ENCODE measurements around the gene SYNGR1.
"Not testable (repeated sequence)": the region's sequence is repeated elsewhere in the genome, so short reads cannot be mapped to it uniquely, and the experiment has no call there.

Gene SYNGR1

DNA sequence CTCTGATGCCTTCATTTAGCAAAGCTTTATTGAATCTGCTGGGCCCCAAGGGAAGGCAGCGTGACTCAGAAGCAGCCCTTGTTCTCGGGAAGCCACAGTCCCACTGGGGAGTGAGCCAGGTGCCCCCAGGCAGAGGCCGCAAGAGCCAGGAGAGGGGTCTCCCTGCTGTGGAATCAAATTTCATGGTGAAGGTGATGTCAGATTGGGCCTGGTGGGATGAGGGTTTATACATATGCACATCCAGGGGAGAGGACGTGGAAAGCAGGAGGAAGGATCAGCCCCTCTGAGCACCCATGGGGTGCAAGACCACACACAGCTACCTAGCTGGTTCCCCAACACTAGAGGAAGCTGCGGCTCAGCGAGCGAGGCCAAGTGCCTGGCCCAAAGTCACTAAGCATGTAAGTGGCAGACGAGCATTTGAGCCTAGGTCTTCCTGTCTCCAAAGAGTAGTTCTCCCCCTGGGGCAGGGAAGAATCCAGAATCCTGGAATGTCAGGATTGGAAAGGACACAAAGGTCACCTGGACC lies 2.0 kb downstream of the SYNGR1 start:
- no peak for DNase-seq

DNA sequence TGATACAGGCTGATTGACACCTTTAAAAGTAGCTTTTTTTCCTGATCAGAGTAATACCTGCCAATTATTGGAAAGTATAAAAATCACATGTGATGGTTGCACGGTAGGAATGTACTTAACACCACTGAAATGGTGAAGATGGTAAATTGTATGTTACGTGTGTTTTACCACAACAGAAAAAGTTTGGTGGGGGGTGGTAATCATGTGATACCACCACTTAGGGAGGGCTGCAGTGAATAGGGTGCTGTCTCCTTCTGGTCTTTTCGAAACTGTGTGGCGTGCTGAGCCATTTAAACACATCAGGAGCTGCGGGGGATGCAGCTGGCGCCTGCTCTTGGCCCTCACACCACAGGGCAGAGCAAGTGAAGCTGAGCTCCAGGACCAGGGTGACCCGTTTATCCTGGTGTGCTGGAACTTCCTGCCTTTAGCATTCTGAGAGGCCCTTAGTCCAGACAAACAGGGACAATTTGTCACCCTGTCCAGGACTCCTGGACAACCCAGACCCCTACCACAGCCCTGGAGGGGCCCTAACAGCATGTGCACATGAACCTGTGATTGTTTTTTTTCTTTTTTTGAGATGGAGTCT lies 2.6 kb downstream of the SYNGR1 start:
- DNase-seq, result no peak

DNA sequence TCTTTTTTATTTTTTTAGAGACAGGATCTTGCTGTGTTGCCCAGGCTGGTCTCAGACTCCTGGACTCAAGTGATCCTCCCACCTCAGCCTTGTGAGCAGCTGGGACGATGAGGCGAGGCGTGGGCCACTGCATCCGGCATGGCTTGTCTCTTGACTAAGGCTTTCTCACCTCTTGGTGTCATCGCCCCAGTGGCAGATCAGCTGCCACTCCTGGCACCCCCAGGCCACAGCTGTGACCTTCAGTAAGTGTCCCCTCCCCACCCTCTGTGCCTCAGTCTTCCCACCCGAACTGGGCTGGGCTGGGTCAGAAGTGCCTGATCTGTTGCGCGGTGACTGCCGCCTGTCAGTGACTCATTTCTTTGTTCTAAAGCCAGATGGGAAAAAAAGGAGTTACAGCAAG lies 3.6 kb downstream of the SYNGR1 start:
- DNase-seq, result no peak

DNA sequence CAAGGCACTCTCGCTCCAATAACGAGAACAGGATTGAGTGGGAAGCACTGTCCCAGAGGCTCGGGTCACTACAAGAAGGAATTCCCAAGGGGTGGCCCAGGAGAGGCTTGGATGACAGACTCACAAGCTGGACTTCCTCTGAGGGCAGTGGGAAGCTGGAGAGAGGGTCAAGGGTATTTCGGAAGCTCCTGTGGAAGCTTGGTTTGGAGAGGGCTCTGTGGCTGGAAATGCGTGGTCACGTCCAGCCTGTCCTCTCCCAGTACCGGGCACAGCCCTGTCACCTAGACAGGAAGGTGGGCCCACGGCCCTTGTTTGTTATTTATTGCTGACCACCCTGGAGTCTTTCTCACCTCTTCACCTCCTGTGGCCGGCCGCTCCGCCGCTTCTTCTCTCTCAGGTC lies 5.3 kb downstream of the SYNGR1 start:
- no peak for DNase-seq

DNA sequence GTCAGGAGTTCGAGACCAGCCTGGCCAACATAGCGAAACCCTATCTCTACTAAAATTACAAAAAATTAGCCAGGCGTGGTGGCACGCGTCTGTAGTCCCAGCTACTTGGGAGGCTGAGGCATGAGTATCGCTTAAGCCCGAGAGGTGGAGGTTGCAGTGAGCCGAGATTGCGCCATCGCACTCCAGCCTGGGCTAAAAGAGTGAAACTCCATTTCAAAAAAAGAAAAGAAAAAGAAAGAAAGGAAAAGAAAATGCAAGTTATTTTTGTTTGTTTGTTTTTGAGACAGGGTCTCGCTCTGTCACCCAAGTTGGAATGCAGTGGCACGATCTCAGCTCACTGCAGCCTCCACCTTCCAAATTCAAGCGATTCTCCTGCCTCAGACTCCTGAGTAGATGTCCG lies 6.0 kb downstream of the SYNGR1 start:
- DNase-seq, result not testable (repeated sequence)

DNA sequence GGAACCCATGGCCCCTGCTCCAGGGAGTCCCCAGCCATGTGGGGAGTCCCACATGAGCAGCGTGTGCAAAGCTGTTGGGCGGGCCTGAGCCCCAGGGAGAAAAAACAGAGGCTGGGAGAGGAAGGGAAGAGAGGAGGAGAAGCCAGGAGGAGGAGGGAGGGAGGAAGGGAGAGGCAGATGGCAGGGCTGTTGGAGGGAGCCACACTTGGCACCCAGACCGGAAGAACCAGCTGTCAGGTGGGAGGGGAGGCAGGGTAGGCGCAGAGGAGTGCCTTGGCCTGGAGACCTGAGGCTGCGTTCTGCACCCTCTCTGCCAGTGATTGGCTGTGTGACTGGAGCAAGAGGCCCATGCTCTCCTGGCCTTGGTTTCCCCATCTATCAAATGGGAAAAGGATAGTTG lies 6.7 kb downstream of the SYNGR1 start:
- no peak for DNase-seq

DNA sequence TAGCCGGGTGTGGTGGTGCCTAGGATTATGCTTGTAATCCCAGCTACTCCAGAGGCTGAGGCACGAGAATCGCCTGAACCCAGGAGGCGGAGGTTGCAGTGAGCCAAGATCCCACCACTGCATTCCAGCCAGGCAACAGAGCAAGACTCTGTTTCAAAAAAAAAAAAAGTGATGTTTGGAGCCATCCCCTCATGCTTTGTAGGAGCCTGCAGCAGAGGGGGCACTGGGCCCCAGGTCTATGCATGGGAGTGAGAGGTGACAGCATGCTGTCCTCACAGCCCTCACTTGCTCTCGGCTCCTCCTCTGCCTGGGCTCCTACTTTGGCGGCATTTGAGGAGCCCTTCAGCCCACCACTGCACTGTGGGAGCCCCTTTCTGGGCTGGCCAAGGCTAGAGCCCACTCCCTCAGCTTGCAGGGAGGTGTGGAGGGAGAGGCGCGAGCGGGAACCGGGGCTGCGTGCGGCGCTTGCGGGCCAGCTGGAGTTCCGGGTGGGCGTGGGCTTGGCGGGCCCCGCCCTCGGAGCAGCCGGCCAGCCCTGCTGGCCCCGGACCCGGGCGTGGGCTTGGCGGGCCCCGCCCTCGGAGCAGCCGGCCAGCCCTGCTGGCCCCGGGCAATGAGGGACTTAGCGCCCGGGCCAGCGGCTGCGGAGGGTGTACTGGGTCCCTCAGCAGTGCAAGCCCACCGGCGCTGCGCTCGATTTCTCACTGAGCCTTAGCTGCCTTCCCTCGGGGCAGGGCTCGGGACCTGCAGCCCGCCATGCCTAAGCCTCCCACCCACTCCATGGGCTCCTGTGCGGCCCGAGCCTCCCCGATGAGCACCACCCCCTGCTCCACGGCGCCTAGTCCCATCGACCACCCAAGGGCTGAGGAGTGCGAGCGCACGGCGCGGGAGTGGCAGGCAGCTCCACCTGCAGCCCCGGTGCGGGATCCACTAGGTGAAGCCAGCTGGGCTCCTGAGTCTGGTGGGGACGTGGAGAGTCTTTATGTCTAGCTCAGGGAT lies 7.6 kb downstream of the SYNGR1 start:
- DNase-seq, result not testable (repeated sequence)

DNA sequence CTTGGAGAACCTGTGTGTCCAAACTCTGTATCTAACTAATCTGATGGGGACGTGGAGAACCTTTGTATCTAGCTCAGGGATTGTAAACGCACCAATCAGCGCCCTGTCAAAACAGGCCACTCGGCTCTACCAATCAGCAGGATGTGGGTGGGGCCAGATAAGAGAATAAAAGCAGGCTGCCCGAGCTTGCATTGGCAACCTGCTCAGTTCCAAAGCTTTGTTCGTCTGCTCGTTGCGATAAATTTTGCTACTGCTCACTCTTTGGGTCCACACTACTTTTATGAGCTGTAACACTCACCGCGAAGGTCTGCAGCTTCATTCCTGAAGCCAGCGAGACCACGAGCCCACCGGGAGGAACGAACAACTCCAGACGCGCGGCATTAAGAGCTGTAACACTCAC lies 8.4 kb downstream of the SYNGR1 start:
- not testable (repeated sequence) for DNase-seq

DNA sequence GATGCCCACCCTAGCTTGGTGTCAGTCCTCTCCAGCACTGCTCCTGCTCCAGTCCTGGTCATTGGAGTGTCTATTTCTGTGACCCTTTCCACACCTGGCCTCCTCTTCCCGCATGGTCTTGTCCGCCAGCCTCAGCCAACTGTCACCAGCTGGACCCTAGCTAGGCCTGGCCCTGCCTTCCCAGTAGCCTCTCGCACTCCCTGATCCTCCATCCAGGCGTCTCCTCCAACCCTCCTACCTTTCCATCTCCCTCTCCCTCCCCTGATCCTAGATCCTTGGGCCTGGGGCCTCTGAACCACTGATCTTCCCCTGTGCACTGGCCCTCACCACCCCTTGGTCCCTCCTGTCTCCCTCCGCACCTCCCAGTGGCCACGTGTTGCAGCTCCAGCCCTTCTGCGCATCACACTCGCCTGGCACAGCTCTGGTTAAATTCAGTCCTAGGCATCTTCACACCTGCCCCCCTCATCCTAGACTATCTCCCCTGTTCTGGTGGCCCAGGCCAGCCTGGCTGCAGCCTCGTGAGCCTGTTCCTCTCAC lies 9.9 kb downstream of the SYNGR1 start:
- no peak for DNase-seq

DNA sequence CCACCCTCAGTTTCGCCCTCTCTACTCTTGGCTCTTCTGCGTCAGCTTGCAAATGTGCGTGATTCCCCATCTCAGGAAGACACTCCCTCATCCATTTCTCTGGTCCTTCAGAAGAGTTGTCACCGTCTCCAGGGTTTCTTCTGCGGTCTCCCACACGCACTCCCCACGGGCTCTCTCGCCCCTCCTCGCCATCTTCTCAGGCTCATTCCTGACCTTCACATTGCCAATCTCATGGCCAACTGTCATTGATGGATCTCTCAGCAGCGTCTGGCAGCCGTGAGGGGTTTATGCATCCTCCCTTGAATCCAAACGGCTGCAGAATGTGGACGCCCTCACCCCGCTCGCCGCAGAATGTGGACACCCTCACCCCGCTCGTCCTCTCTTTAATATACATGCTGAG lies 10.5 kb downstream of the SYNGR1 start:
- no peak for DNase-seq

DNA sequence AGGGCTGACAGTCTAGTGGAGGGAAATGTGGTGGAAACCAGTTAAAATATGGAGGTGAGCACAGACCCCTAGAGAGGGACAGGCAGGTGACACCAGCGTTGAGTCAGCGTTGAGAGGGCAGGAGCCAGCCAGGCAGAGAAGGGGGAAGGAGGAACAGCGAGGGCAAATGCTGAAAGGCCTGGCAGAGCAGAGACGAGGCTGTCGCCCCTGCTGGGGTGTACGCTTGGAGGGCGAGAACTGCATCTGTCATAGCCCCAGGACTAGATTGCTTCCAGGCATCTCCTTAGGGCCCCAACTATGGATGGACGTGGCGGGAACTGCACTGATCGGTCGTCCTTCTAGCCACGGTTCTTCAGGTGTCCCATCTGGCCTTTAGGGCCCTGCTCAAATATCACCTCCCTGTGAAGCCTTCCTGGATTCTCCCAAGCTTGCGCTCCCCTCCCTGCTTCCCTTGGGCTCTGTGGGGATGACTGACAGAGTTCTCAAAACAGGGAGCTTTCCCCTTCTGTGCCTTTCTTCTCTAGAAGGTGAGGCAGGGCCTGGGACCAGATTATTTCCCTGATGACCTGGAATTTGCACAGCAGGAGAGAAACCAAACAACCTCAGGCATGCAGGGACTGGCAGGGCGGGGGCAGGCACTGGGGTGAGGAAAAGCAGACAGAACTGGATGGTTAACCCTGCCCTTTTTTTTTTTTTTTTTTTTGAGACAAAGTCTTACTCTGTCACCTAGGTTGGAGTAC lies 11.1 kb downstream of the SYNGR1 start:
- no peak for DNase-seq

DNA sequence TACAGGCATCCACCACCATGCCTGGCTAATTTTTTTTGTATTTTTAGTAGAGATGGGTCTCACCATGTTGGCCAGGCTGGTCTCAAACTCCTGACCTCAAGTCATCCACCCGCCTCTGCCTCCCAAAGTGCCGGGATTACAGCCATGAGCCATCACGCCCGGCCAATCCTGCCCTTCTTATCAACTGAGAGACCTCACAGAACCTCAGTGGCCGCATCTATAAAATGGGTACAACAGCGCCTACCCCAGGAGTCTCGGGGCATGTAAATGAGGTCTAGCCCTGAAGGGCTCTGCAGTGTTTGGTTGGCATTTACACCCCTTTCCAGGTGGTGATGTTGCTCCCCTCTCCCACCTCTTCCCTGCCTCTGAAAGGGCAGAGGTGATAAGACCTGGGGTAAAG lies 11.7 kb downstream of the SYNGR1 start:
- no peak for DNase-seq

DNA sequence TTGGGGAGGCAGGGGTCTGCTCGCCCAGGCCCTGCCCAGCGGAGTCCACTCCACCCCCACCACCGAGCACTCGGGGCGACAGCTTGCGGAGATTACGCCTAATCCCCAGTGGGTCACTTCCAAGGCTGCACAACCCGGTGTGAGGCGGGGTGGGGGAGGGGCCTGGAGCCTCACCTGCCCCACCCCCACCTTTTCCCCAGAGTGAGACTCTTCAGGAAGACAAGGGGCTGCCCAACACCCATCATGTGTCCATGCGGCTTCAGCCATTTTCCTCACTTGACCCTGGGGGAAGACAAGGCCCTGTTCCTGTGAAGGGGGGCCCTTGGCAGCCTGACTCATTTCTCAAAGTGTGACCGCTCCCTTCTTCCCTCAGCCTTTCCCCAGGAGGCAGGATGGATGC lies 12.5 kb downstream of the SYNGR1 start:
- no peak for DNase-seq

DNA sequence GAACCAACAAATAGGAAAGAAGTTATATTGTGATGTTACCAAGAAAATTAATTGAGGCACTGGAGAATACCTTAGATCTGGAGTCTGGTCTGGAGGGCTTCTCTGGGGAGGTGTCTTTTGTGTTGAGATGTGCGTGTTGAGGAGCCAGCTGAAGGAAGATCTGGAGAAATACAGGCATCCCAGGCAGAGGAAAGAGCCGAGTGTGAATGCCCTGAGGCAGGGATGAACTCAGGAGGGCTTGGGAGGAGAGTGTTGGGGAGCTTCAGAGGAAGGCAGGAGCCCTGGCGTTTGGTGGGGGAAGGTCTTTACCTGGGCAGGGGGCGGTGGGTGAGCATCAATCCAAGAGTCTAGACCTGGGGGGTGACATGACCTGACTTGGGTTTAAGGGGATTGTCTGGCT lies 13.1 kb downstream of the SYNGR1 start:
- no peak for DNase-seq

DNA sequence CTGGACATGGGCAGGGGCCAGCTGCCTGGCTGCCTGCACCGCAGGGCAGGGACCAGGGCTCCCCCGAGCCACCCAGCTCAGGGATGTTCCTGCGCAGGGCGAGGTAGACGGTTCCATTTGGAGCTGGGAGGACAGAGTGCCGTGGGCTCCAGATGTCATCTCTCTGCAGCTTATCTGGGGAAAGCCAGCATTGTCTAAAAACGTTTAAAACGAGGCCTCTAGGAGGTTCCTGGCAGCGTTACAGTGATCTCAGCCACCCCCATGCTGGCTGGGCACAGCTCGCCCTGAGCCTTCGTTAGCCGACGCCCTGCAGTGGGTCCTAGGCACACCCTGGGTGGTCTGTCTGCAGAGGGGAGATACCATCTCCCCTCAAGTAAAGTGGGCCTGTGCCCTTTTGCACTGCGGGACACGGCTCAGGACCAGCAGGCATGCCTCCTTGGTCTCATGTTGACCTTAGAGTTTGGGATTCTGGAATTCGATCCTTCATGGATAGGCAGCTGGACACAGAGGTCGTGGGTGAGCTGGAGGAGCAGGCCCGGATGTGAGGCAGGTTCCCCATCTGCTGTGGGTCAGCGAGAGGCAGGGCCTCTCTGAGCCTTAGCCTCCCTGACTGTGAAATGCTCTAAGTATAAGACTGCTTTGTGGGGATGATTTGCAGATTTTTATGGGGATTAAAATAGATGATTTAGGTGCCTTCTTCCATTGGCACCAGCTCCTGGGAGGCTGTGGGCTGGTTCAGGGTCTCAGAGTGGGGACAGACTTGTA lies 14.1 kb downstream of the SYNGR1 start:
- DNase-seq, result no peak

DNA sequence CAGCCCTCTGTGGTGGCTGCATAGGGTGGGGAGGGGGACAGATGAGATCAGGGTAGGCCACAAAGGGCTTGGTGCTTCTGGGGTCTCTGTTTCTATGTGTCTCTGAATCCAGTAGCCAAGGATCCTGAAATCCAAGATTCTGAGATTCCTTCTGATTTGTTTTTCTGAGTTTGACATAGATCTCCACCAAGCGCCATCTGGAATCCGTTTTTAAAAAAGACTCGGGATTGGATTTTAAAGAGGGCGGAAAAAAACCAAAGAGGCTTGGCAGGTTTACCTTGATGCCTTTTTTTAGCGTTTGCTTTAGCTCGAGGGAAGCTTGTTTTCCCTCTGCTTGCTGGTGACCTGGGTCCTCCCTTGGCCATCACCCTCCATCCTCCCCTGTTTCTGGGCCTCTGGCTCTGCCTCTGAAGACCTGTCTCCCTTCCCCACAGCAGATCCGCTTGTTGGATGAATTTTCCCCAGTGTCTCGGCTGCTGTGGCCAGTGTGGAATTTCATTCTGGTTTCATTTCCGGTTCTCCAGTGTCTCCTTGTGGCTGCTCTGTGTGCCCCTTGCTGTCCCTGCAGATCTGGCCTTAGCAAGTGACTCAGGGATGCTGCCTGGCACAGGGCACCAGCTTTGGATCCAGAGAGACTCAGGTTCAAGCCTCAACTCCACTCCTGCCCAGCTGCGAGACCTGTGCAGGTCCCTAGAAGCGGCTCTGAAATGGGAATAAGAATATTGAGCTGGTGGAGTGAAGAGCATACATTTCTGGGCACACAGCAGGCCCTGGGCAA lies 15.1 kb downstream of the SYNGR1 start:
- no peak for DNase-seq

DNA sequence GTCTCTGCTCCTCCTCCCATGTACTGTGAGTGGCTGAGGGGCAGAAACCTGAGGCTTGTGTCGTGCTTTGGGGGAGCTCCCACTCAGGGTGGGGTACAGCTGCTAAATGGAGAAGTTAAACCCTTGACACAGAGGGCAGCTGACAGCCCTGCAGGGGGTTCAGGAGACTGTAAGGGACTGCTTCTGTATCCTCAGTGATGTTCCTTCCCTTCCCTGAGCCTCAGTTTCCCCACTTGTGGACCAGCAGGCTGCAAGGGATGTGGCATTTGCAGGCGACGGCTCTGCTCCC lies 15.6 kb downstream of the SYNGR1 start:
- DNase-seq, result no peak

DNA sequence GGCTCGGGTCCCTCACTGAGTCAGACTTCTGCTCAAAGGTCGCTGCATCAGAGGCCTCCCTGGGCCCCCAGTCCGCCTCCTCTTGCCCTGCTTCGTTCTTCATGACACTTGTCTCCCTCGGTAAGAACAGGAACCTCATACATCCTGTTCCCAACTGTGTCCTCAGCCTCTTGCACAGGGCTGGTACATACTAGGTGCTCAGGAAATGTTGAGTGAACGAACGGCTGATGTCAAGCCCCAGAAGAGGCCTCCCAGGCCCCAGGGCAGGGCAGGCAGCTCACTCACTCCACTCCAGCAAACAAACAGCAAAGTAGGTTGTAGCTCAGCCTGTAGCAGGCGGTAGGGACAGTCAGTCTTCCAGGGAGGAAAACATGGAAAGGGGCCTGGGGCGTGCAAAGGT lies 17.2 kb downstream of the SYNGR1 start:
- no peak for DNase-seq

DNA sequence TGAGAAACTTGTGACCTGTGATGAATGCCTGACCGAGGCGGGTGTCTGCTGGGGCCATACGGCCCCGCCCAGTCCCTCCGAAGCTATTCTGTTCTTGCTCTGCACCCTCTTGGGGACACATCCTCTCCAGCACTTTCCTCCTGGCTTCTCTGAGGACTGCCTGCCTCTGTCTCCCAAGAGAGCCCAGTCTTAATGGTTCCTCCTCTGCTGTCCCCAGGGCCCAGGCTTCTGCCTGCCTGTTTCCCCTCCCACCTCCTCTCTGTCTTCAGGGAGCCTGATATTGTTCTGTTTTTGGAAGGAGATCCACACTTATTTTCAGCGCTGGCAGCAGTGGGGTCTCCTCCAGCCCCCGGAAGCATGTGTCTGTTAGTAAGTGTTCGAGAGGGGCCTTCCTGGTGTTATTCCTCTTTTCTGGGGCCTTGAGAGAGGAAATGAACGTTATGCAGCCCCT lies 18.7 kb downstream of the SYNGR1 start:
- no peak for DNase-seq

DNA sequence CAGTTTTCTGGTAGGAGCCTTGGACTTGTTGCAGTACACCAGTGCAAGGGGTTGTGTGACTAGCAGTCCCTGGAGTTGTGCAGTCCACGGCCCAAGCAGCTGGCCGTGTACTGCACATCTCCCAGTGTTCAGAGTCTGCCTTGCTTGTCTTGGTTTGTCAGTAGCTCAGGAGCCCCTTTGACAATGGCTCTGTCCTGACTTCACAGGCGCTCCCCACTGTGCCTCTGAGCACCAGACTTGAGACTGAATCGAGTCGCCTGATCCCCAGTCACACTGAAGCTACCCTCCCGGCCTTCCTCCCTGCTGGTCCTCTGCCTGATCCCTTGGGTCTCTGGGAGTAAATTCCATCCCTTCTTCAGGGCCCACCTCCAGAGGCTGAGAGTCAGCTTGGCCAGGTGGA lies 19.4 kb downstream of the SYNGR1 start:
- DNase-seq, result no peak

DNA sequence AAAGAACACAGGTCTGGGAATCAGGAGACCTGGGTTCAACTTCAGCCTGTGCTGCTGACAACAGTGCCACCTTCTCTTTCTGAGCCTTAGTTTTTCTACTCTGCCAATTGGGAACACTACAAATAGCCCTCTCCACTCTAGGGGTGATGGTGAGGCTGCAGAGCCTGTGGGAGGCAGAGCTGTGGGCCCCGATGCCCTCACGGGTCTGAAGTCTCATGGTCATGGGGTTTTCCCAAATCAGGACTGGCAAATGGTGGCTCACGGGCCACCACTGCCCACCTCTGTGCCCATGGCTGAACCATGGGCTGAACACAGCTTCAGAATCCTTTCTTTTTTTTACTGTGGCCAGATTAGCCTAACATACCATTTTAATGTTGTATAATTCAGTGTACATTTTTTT lies 19.8 kb downstream of the SYNGR1 start:
- no peak for DNase-seq

DNA sequence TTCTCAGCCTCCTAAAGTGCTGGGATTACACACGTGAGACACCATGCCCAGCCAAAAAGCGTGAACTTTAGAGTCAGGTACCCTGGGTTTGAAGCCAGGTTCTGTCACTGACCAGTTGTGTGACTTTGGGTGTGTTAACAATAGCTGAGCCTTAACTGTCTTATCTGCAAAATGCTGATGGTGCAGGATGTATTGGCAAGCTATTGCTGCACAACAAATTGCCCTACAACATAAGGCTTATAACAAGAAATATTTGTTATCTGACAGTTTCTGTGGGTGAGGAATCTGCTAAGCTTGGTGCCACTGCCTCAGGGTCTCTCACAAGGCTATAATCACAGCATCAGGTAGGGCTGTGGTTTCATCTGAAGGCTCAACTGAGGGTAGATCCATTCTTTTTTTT lies 21.9 kb downstream of the SYNGR1 start:
- no peak for DNase-seq

Measured in NCI-H1436 treated with DMSO at 0.1 percent for 48 hours (cell line).